ENCODE measurements around the gene TRIM44.
"Not testable (repeated sequence)": the region's sequence is repeated elsewhere in the genome, so short reads cannot be mapped to it uniquely, and the experiment has no call there.

Gene TRIM44

GRCh38 chr11:35771722-35772121, 109.1 kb downstream of the TRIM44 start:
- DNase-seq (ENCODE audit: low spot score): no peak
- in situ Hi-C loops (cut with MboI; ENCODE audit: low pct_unique_long_range_greater_than_20kb, low sequenced_read_pairs, unreplicated experiment): no loop called here
- TF ChIP-seq, protein P1, sequence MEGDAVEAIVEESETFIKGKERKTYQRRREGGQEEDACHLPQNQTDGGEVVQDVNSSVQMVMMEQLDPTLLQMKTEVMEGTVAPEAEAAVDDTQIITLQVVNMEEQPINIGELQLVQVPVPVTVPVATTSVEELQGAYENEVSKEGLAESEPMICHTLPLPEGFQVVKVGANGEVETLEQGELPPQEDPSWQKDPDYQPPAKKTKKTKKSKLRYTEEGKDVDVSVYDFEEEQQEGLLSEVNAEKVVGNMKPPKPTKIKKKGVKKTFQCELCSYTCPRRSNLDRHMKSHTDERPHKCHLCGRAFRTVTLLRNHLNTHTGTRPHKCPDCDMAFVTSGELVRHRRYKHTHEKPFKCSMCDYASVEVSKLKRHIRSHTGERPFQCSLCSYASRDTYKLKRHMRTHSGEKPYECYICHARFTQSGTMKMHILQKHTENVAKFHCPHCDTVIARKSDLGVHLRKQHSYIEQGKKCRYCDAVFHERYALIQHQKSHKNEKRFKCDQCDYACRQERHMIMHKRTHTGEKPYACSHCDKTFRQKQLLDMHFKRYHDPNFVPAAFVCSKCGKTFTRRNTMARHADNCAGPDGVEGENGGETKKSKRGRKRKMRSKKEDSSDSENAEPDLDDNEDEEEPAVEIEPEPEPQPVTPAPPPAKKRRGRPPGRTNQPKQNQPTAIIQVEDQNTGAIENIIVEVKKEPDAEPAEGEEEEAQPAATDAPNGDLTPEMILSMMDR (IDR thresholded peaks at IDR 0.05; ENCODE audit: extremely low read depth, insufficient read depth, missing control alignments): no peak

- DNase-seq (ENCODE audit: low spot score); in situ Hi-C loops (cut with MboI; ENCODE audit: low pct_unique_long_range_greater_than_20kb, low sequenced_read_pairs, unreplicated experiment): not testable (repeated sequence)
These were observed 114.7 kb downstream of the TRIM44 start for GRCh38 chr11:35777241-35777640.

GRCh38 chr11:35778943-35779342, 116.4 kb downstream of the TRIM44 start:
- in situ Hi-C loops (cut with MboI; ENCODE audit: low pct_unique_long_range_greater_than_20kb, low sequenced_read_pairs, unreplicated experiment); DNase-seq (ENCODE audit: low spot score): not testable (repeated sequence)

GRCh38 chr11:35779409-35779808, 116.8 kb downstream of the TRIM44 start:
- in situ Hi-C loops (cut with MboI; ENCODE audit: low pct_unique_long_range_greater_than_20kb, low sequenced_read_pairs, unreplicated experiment): no loop called here
- DNase-seq (ENCODE audit: low spot score): no peak

GRCh38 chr11:35780951-35781860, 118.6 kb downstream of the TRIM44 start:
- DNase-seq (ENCODE audit: low spot score): no peak

More at GRCh38 chr11:35779409-35779808, 116.8 kb downstream of the TRIM44 start:
- TF ChIP-seq, protein P1 (IDR thresholded peaks at IDR 0.05; ENCODE audit: extremely low read depth, insufficient read depth, missing control alignments): no peak

GRCh38 chr11:35781861-35782470, 119.4 kb downstream of the TRIM44 start:
- in situ Hi-C loops (cut with MboI; ENCODE audit: low pct_unique_long_range_greater_than_20kb, low sequenced_read_pairs, unreplicated experiment): no loop called here

More at GRCh38 chr11:35780951-35781860, 118.6 kb downstream of the TRIM44 start:
- in situ Hi-C loops (cut with MboI; ENCODE audit: low pct_unique_long_range_greater_than_20kb, low sequenced_read_pairs, unreplicated experiment): no loop called here
- TF ChIP-seq, protein P1 (IDR thresholded peaks at IDR 0.05; ENCODE audit: extremely low read depth, insufficient read depth, missing control alignments): no peak

GRCh38 chr11:35783809-35784208, 121.2 kb downstream of the TRIM44 start:
- in situ Hi-C loops (cut with MboI; ENCODE audit: low pct_unique_long_range_greater_than_20kb, low sequenced_read_pairs, unreplicated experiment): no loop called here
- no peak for DNase-seq (ENCODE audit: low spot score)
- TF ChIP-seq, protein P1 (IDR thresholded peaks at IDR 0.05; ENCODE audit: extremely low read depth, insufficient read depth, missing control alignments): no peak

More at GRCh38 chr11:35781861-35782470, 119.4 kb downstream of the TRIM44 start:
- no peak for DNase-seq (ENCODE audit: low spot score)
- TF ChIP-seq, protein P1 (IDR thresholded peaks at IDR 0.05; ENCODE audit: extremely low read depth, insufficient read depth, missing control alignments): no peak

Data from GM13977 (cell line).